ENCODE results near the gene SLN.
A peak's percentile ranks its signal among the peaks of the same experiment; 100 is the strongest.

The SLN gene

DNA sequence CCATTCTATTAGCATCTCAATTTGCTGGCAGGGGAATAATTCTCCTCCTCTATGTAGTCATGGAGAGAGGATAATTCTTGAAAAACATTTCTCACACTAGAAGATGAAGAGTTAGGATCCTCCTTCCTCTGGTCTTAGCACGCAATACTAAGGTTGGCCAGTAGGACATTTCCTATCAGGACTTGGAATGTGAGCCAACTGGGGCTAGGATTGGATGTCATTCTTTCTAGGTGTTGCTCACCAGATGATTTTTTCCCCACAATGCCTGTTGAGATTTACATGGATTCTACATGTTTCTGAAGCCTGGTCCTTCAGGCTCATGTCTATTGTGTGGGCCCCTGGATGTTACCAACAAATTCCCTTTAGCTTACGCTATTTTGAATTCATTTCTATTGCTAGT lies 28.0 kb downstream of the SLN start:
- DNase-seq, result no peak

DNA sequence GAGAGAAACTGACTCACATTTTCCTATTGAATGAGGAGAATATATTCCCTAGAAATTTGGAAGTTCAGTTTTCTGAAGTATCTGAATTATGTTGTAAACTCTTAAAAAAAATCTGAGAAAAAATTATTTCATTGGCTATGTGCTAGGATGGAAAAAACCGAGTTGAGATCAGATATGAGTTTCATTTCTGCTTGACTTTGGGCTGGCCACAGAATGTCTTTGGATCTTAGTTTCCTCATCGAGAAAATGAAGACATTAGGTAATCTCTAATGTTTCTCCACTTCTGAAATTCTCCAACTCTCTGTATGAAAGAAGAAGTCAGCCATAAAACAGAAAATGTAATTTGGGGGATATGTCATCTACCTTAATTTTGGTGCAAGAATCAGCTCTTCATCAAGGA lies 28.8 kb downstream of the SLN start:
- DNase-seq, result no peak

GRCh38 chr11:107682572-107682971 lies 29.3 kb downstream of the SLN start:
- DNase-seq, result no peak

- DNase-seq, result no peak
These were observed 29.7 kb downstream of the SLN start for GRCh38 chr11:107682171-107682570.

DNA sequence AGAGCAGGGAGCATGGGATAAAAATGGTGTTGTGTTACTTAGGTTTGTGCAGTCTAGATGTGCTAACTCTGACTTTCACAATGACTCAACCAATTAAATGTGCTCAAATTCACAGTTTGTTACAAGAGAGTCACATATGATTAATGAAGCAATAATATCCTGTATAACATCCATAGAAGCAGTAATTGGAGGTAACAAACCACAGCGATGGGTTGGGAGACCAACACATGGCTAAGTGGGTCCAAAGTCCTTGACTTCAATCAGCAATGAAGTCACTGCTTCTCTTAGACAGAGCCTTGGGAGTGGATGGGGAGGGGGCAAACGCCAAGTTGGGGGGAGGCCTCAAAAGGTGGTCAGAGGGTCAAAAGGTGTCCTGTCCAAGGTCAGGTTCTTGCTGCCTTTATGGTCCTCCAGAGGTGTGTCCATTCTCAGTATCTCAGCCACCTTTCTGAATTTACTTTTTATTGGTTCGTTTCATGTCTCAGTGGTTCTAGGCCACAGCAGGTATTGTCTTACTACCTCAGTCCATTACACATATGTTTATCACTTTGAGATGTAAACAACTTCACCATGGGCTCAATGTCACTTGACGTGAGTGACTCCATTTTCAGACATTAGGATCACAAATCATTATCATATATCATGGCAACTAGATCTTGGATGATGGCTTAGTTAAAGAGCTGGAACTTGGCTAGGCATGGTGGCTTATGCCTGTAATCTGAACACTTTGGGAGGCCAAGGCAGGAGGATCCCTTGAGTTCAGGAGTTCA lies 32.4 kb downstream of the SLN start:
- DNase-seq, result no peak

GRCh38 chr11:107678632-107678971 lies 33.3 kb downstream of the SLN start:
- DNase-seq, result no peak

GRCh38 chr11:107677924-107678631 lies 33.8 kb downstream of the SLN start:
- no peak for DNase-seq

DNA sequence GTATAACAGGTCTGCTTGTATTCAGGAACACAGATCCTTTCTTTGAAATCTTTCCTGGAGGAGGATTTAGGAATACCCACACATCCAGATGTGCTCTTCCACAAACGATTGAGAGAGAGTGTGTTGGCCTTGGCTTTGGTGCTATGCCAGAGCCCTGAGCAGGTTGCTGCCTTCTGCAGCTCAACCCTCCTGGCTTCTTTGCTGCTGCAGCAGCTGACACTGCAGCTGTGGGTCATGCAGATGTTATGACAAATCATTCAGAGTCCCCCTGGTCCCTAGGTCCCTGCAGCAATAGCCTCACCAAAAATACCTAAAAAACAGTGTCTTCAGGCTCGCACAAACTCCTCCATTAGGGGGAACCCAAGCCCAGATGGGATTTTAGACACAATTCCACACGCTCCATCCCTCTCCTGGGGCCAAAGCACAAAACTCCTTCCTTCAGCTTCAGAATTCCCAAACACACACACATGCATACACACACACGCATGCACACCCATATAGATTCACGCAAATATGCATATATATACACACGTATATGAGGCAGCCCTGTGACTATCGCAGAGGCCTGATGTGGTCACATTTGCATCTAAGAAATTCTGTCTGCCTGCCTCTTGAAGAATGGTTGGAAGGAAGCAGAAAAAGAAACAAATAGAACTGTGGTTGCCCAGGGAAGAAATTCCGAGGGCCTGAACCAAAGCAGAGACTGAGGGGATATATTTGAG lies 35.4 kb downstream of the SLN start:
- no peak for DNase-seq

DNA sequence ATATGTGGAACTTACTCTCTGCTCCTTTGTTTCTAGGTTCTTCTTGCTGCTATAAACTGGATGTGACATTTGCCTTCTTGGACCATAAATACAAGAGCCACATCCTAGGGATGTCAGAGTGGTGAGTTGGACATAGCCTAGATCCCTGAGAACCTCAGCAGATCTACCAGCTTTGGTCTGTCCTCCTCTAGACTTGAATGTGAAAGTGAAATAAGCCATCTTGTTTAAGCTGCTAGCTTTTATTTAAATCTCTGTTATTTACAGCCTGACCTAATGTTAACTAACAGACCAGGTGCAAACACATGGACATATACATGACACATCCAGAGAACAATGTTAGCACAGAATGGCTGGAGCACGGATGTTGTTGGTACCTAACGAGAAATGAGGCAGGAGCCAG lies 36.0 kb downstream of the SLN start:
- DNase-seq, result no peak

DNA sequence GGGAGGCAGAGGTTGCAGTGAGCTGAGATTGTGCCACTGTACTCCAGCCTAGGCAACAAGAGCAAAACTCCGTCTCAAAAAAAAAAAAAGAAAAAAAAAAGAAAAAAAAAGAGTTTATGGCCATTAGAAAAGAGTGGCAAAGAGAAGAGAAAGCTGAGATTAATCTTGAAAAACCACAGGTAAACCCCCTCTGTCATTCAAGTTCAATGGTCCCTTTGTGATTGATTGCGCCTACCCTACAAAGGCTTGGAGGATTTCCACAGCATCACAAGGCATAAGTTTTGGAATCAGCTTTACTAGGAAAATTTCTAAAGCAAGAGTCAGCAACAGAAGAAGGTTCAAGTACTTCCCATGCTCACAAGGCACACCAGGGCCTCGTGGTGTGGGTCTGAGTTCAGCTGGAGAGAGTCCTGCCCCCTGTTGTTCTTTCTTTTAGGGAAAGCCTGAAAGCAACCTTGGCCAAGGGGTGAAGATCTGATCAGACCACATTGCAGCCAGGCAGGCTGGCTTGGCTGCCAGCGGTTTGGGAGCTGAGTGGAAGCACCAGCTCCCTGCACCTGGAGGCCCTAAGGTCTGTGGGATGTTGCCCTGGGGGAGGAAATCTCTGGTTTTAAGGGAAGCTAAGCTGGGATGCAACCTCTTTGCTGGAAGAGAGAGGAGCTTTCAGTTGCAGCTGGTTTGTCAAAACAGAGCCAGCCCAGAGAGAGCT lies 41.8 kb downstream of the SLN start:
- no peak for DNase-seq

- no peak for DNase-seq
These were observed 42.6 kb downstream of the SLN start for GRCh38 chr11:107669191-107669740.

DNA sequence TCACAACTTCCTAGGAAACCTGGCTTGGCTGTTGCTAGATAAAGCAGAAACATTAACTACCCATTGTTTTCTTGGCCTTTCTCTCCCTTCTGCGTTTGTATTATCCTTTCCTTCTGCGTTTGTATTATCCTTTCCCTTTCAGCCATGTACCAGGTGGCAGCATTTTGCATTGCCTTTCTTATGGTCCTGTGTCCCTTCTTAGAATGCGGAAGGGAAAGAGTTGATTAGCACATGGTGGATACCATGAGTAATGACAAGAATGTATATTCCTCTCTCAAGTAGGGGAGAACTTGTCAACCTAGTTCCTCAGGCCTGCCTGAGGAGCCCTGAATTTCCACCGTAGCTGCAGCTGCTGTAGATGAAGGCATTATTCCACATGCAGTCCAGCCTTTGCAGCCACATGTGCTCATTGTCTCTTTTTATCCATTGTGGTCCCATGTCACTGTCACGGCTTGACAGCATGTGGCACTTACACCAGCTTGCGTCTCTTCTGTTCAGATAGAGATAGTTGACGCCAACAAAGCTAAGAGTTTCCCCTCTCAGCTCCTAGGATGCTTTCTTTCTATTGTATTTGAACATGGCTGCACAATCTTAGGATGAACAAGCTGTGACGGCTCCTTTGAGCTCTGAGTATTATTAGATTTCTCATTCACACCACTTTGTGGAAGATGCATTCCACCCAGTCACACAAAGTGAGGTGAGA lies 44.8 kb downstream of the SLN start:
- no peak for DNase-seq

- peak in 5 of 51 donors; percentile 1 to 4 (median 3) for DNase-seq
These were observed 46.8 kb downstream of the SLN start for GRCh38 chr11:107665018-107665417.

GRCh38 chr11:107661656-107662055 lies 50.2 kb downstream of the SLN start:
- no peak for DNase-seq

GRCh38 chr11:107660066-107660465 lies 51.8 kb downstream of the SLN start:
- peak in 1 of 51 donors; percentile 42 for DNase-seq

DNA sequence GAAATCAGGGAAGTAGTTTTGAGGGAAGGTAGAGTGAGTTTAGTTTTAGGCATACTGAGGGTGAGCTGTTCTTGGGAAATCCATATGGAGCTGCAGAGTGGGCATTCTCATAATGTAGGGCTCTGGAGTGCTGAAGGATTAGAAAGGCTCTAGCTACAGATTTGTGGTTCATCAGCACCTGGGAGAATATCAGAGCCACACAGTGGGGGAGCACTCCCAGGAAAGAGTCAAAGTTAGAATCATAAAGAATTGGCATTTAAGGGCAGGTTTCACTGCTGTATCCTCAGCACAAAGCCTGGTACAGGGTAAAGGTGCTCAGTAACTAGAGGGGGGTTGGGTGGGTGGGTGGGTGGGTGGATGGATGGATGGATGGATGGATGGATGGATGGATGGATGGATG lies 52.5 kb downstream of the SLN start:
- no peak for DNase-seq
